SU-DHL-6 (cell line): ENCODE measurements around the gene RAVER2.

Experiments
- H2AFZ ChIP-seq: fragments of 200-600 bp; sonication (generic); 2 replicates; pipeline ENCODE4 v1.6.1; 2014; ENCODE audit warnings: low read depth, mild to moderate bottlenecking, moderate library complexity, mixed read lengths, antibody characterized with exemption, low read length; ENCODE audit not compliant: severe bottlenecking
- H3F3A ChIP-seq: fragments of 200-600 bp; shearing (Covaris generic); 2 replicates; pipeline ENCODE4 v1.6.0; 2016; ENCODE audit warnings: antibody characterized with exemption, mild to moderate bottlenecking; ENCODE audit not compliant: insufficient read depth
- H3K27ac ChIP-seq: fragments of 200-600 bp; sonication (generic); 2 replicates; pipeline ENCODE4 v1.5.1; 2016; ENCODE audit warnings: low read depth, mild to moderate bottlenecking, low read length, moderate library complexity, mixed read lengths
- H3K27me3 ChIP-seq: fragments of 200-600 bp; sonication (generic), shearing (Covaris generic); 2 replicates; pipeline ENCODE4 v1.6.0; 2014; ENCODE audit warnings: mild to moderate bottlenecking, low read length
- H3K36me3 ChIP-seq: fragments of 200-600 bp; sonication (generic); 2 replicates; pipeline ENCODE4 v1.6.1; 2014; ENCODE audit warnings: mild to moderate bottlenecking, low read length, mixed read lengths
- H3K4me2 ChIP-seq: fragments of 300-600, 200-600 bp; shearing (Covaris generic), sonication (generic); 2 replicates; pipeline ENCODE4 v1.6.0; 2014; ENCODE audit warnings: low read length, low read depth, mild to moderate bottlenecking; ENCODE audit not compliant: poor library complexity, severe bottlenecking
- H3K4me3 ChIP-seq: fragments of 200-600 bp; sonication (generic); 2 replicates; pipeline ENCODE4 v1.5.1; 2014; ENCODE audit warnings: antibody characterized with exemption, low read length, mild to moderate bottlenecking, mixed read lengths; ENCODE audit not compliant: insufficient read depth, poor library complexity, severe bottlenecking
- H3K79me2 ChIP-seq: fragments of 200-600 bp; sonication (generic); 2 replicates; pipeline ENCODE4 v1.6.1; 2014; ENCODE audit warnings: mild to moderate bottlenecking, low read length, moderate library complexity; ENCODE audit not compliant: insufficient read depth
- H3K9ac ChIP-seq: fragments of 200-600 bp; sonication (generic); 2 replicates; pipeline ENCODE4 v1.7.0; 2014; ENCODE audit warnings: mild to moderate bottlenecking, low read length
- H3K9me2 ChIP-seq: fragments of 200-600 bp; sonication (generic); replicated peaks from 2 replicates; pipeline ENCODE4 v1.6.1; 2014; ENCODE audit warnings: low read length; ENCODE audit not compliant: insufficient read depth
- H3K9me3 ChIP-seq: fragments of 200-600 bp; sonication (generic); 2 replicates; pipeline ENCODE4 v1.6.1; 2014; ENCODE audit warnings: low read length, mixed read lengths; ENCODE audit not compliant: insufficient read depth
- H4K20me1 ChIP-seq: fragments of 200-600 bp; sonication (generic); 2 replicates; pipeline ENCODE4 v1.6.1; 2014; ENCODE audit warnings: low read depth, mild to moderate bottlenecking, antibody characterized with exemption, low read length, moderate library complexity, mixed read lengths
- EZH2phosphoT487 ChIP-seq: fragments of 200-600 bp; sonication (generic), shearing (Covaris generic); conservative IDR thresholded peaks from 2 replicates; pipeline ENCODE4 v1.6.1; 2018; ENCODE audit warnings: mild to moderate bottlenecking, antibody characterized with exemption, low read length, moderate library complexity, mixed read lengths
- TF ChIP-seq, protein P1 (sequence below): fragments of 200-600 bp; sonication (generic); IDR thresholded peaks from one replicate; pipeline ENCODE4 v1.5.1; 2017; ENCODE audit warnings: antibody characterized with exemption, mild to moderate bottlenecking, low read length, moderate library complexity; ENCODE audit not compliant: insufficient read depth, poor library complexity, severe bottlenecking

Gene RAVER2

DNA sequence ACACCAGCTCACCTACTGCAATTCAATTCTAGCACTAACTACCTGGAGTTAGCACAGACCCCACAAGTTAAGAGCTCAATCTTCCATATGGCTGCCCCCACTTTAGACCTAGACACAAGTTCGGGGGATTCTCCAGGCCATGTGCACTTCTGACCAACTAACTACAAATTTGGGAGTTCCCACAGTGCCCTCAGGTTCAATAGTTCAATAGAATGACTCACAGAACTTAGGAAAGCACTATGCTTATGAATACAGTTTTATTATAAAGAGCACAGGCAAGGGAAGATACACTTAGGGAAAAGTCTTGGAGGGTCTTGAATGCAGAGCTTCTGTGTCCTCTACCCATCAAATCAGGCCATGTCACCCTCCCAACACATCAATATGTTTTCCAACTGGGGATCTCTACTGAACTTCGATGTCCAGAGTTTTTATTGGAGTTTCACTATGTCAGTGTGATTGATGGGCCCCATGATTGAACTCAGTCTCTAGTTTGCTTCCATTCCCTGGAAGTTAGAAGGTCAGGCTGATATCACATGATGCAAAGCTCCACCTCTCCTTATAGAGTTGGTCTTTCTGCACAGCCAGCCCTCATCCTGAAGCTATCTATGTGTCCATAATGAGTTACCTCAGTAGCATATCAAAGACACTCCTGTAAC is 46.1 kb downstream of the RAVER2 start:
- H3K9me3 ChIP-seq, result no peaks in the 10 kb centered on the region
- H3K4me2 ChIP-seq, result no peak overlapping the region
- H4K20me1 ChIP-seq, result no peaks in the 10 kb centered on the region
- TF ChIP-seq, protein P1, sequence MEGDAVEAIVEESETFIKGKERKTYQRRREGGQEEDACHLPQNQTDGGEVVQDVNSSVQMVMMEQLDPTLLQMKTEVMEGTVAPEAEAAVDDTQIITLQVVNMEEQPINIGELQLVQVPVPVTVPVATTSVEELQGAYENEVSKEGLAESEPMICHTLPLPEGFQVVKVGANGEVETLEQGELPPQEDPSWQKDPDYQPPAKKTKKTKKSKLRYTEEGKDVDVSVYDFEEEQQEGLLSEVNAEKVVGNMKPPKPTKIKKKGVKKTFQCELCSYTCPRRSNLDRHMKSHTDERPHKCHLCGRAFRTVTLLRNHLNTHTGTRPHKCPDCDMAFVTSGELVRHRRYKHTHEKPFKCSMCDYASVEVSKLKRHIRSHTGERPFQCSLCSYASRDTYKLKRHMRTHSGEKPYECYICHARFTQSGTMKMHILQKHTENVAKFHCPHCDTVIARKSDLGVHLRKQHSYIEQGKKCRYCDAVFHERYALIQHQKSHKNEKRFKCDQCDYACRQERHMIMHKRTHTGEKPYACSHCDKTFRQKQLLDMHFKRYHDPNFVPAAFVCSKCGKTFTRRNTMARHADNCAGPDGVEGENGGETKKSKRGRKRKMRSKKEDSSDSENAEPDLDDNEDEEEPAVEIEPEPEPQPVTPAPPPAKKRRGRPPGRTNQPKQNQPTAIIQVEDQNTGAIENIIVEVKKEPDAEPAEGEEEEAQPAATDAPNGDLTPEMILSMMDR, result no peak
- no peak for TF ChIP-seq EZH2phosphoT487
- H3K36me3 ChIP-seq, result no peaks in the 10 kb centered on the region
- H3K79me2 ChIP-seq, result no peaks in the 10 kb centered on the region
- H3K27me3 ChIP-seq, result no peaks in the 10 kb centered on the region
- no peak overlapping the region for H3K4me3 ChIP-seq
- no peaks in the 10 kb centered on the region for H3F3A ChIP-seq
- no peak overlapping the region for H3K27ac ChIP-seq
- no peak overlapping the region for H2AFZ ChIP-seq
- H3K9ac ChIP-seq, result no peak overlapping the region
- H3K9me2 ChIP-seq, result no peaks in the 10 kb centered on the region

DNA sequence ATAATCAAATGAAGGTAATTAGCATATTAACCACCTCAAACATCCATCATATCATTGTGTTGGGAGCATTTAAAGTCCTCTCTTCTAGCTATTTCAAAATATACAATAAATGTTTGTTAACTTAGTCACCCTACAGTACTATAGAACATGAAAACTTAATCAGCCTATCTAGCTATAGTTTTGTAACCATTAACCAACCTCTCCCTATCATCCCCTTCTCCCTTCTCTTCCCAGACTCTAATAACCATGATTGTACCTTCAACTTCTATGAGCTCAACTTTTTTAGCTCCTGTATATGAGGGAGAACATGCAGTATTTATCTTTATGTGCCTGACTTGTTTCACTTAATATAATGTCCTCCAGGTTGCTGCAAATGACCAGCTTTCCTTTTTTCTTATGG is 54.0 kb downstream of the RAVER2 start:
- no peaks in the 10 kb centered on the region for H3F3A ChIP-seq
- no peaks in the 10 kb centered on the region for H3K27me3 ChIP-seq
- H3K9me2 ChIP-seq, result no peaks in the 10 kb centered on the region
- no peak overlapping the region for H3K9ac ChIP-seq
- no peak overlapping the region for H3K4me3 ChIP-seq
- H3K27ac ChIP-seq, result no peak overlapping the region
- H3K9me3 ChIP-seq, result no peaks in the 10 kb centered on the region
- H3K4me2 ChIP-seq, result no peak overlapping the region
- H3K36me3 ChIP-seq, result no peaks in the 10 kb centered on the region
- no peaks in the 10 kb centered on the region for H4K20me1 ChIP-seq
- no peak for TF ChIP-seq EZH2phosphoT487
- TF ChIP-seq, protein P1, result no peak
- H2AFZ ChIP-seq, result no peak overlapping the region
- no peaks in the 10 kb centered on the region for H3K79me2 ChIP-seq

DNA sequence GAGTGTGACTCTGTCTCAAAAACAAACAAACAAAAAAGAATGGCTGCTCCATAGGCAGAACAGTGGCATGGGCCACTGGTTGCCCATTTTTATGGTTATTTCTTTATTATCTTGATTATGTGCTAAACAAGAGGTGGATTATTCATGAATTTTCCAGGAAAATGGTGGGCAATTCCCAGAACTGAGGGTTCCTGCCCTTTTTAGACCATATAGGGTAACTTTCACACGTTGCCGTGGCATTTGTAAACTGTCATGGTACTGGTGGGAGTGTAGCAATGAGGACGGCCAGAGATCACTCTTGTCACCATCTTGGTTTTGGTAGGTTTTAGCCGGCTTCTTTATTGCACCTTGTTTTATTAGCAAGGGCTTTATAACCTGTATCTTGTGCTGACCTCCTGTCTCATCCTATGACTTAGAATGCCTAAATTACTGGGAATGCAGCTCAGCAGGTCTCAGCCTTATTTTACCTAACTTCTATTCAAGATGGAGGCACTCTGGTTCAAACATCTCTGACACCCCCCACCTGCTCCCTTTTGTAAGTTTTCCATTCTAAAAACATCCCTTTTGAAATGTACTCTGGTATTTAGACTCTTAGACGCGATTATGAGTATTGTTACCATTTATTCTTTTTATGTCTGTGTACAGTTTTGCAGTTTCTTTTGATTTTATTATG is 57.1 kb downstream of the RAVER2 start:
- H3K9me3 ChIP-seq, result no peaks in the 10 kb centered on the region
- H3K79me2 ChIP-seq, result no peaks in the 10 kb centered on the region
- H3K9ac ChIP-seq, result no peak overlapping the region
- H4K20me1 ChIP-seq, result no peaks in the 10 kb centered on the region
- no peaks in the 10 kb centered on the region for H3F3A ChIP-seq
- no peak overlapping the region for H3K27ac ChIP-seq
- H3K36me3 ChIP-seq, result no peaks in the 10 kb centered on the region
- no peak overlapping the region for H3K4me3 ChIP-seq
- no peaks in the 10 kb centered on the region for H3K9me2 ChIP-seq
- no peak overlapping the region for H3K4me2 ChIP-seq
- H2AFZ ChIP-seq, result no peak overlapping the region
- H3K27me3 ChIP-seq, result no peaks in the 10 kb centered on the region
- TF ChIP-seq, protein P1, result no peak
- TF ChIP-seq EZH2phosphoT487, result no peak
